HG02943 (cell line): ENCODE measurements around the gene LRRTM4.

ENCODE experiments used
- ATAC-seq: cut with Tn5 transposase; IDR thresholded peaks from one replicate; pipeline ENCODE4 v1.9.1; 2021; ENCODE audit warnings: mild to moderate bottlenecking, low read depth, moderate library complexity; ENCODE audit not compliant: unreplicated experiment

The LRRTM4 gene

GRCh38 chr2:76932550-76932949, 589.6 kb downstream of the LRRTM4 start:
- ATAC-seq: no peak

DNA sequence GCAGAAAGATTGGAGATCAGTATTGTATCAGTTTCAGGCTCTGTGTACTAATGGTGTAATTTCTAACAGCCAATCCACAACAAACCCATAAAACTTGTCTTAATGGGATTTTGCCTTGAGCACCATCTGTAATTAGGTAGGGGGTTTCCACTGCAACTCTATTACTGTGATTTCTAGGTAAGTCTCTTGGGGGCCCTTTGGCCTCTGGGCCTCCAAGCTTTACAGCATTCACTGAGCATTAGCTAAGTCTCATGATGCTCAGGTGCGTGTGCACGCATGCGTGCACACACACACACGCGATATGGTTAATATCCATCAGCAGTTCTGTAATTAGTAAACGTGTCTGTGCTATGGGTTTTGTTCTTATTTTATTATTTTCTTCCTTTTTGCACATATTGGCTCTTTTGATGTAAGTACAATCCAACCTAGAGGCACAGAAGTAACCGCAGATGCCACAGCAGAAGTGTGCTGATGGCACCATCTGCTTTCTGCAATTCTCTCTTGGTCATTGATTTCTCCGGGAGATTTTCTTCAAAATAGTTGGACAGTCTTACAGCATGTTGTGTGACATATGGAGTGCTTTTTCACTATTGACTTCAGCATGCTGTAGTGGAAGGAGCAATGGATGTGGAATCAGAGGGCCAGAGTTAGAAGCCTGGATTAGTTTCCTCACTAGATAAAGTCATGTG, 592.0 kb downstream of the LRRTM4 start:
- ATAC-seq: no peak

- no peak for ATAC-seq
These were observed 594.1 kb downstream of the LRRTM4 start for GRCh38 chr2:76928026-76928425.

DNA sequence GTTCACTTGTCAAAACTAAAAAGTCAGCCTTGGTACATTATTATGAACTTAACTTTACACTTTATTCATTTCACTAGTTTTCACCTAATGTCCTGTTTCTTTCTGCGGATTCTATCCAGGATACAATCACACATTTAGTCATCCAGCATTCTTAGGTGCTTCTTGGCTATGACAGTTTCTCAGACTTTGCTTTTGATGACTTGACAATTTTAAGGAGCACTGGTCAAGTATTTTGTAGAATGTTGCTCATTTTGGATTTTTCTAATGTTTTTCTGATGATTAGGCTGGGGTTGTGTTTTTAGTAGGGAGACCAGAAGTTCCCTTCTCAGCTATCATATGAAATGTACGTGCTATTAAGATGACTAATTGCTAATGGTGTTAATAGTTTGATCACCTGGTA, 601.2 kb downstream of the LRRTM4 start:
- ATAC-seq: no peak

DNA sequence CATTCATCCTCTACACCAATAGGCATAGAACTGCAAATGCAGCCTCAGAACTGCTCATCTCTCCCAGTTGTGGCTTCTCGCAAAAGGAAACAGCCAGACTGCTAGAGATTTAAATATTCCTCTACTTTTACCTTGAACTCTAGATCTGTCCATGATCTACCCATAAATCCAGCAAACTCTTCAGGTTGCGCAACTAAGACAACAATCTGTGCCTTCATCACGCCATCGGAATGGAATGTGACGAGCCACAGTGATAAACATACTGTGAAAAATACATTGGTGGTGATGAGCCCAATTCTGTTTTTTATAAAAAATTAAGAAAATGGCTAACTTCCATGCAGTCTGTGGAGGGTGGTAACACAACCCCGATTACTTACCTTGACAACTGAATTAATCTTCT, 626.7 kb downstream of the LRRTM4 start:
- no peak for ATAC-seq

DNA sequence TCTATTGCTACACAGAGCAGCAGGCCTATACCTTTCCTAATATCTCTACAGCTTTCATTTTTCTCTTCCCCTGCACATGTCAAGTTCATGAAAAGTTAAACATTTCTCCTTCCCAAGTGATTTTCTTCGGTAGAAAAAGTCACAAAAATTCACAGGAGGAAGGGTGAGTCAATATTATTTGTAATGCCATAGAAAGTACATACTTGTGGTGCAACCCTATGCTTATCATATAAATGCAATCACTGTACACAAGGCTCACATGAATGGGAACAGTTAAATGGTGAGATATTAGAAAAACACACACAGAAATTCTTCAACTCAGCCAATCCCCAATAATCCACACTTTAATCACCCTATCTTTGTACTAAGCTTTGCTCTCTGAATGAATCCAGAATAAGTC, 651.6 kb downstream of the LRRTM4 start:
- no peak for ATAC-seq

DNA sequence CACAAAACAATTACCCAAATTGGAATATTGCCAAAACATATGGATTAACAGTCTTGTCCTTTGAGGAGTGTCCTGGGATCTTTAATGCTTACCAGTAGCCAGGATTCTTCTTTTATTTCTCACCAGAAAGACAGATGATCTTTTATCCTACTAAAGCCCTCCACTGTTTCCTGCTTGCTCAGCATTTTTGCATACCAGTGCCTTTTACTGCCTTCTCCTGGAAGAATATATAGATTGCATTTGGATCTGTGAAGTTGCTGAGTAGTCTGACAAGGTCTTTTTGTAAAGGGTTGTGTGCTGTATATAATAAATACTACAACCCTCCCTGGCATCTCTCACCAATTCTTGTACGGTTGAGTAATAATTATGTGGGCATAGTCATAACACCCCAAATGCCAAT, 652.2 kb downstream of the LRRTM4 start:
- no peak for ATAC-seq

DNA sequence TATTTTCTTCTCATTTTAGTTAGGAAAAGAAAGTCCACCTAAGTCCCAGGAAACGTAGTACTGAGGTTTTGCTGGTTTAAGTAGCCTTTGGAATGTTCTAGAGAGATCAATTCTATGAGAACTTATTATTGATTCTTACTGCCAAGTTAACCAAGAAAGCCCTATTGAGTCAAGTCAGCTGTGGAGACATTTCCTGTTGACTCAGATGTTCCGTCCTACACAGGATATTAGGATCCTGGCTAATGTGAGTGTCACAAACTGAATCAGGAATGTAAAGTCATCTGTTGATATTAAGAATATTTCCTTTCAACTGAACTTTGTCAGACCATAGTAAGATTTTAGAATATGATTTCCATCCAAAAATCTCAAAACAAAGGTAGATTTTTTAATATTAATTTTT, 654.3 kb downstream of the LRRTM4 start:
- no peak for ATAC-seq

DNA sequence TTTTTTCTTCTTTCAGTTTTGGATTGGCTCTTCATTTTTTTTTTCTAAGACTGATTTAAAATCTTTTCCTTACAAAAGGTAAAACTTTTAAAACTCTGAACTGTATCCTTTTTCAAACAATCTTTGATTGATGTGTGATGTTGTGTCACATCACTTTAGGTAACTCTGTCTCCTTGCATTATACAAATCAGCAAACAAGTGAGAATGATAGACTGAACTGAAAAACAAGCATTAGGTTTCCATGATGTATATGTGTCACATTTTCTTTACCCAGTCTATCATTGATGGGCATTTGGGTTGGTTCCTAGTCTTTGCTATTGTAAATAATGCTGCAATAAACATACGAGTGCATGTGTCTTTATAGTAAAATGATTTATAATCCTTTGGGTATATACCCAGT, 655.7 kb downstream of the LRRTM4 start:
- ATAC-seq: no peak

GRCh38 chr2:76862901-76863300, 659.3 kb downstream of the LRRTM4 start:
- ATAC-seq: no peak

- ATAC-seq: no peak
These were observed 660.5 kb downstream of the LRRTM4 start for GRCh38 chr2:76861708-76862107.

DNA sequence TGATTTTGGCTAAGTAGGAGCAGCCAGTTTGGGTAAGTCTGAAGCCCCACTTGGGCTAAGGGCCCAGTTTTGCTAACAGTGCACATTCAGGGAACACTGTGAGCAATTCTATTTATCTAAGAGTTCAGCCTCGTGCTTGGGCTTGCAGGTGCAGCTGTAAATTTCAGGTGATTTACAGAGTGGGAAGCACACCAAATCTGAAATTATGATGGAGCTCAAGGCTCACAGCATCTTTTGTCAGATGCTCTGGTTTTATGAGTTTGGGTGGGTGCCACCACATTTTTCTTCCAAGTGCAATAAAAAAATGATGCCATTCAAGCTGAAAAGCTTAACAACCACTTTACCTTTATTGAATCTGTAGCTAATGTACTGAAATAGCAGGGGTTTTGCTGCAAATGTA, 671.2 kb downstream of the LRRTM4 start:
- ATAC-seq: no peak

GRCh38 chr2:76849086-76849485, 673.1 kb downstream of the LRRTM4 start:
- no peak for ATAC-seq

GRCh38 chr2:76839826-76840225, 682.4 kb downstream of the LRRTM4 start:
- ATAC-seq: no peak

DNA sequence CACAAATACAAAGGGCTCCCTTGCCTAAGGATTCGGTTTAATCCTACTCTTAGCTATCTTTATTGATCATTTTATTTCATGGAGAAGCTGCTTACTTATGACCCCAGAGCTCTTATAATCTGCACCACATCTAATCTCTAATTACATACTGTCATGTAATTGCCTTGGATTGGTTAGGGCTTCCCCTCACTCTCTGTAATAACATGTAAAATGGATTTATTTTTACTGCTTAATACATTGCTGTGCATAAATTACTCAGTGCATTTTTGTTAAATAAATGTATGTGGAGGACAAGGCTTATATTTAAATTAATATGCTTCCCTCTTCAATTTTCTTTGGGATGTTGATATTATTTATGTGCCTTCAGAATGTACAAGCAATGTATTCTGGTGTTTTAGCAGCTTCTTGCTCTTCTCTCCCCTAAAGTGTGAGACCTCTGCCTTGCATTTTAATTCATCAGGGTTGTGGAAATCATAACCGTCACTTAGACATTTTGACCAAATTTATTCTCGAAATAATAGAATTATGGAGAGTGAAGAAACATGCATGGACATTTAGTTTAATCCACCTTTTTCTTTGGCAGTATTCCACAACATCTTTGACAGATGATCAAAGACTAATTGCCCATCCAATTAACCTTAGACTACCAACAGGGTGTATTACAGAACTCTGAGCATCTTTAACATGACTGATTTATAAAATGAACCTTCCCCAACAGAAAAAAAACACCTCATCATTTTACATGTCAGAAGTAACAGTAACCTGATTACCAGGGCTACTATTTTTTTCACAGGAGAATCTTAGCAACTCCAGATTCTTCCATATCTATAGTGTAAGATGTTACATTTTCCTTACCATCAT, 692.6 kb downstream of the LRRTM4 start:
- no peak for ATAC-seq

DNA sequence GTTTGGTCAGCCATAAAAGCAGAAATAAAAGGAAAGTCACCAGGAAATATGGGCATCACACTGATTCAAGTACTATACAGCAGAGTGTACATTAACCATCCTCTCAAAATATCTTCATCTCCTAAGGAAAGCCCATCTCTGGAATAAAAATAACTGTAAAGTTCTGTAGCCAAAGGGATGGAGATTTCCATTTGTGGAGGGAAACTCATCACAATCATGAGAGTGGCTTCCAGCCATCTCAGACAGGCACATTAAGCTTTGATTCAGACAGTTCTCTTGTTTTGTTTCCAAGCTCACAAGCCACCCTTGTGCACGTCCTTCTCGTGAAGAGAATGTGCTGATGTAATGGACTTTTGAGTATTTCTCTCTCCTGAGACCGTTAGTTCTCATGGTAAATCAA, 695.5 kb downstream of the LRRTM4 start:
- ATAC-seq: no peak

GRCh38 chr2:76825140-76825970, 696.8 kb downstream of the LRRTM4 start:
- no peak for ATAC-seq

- ATAC-seq: no peak
These were observed 700.4 kb downstream of the LRRTM4 start for GRCh38 chr2:76821731-76822130.

GRCh38 chr2:76813084-76813483, 709.1 kb downstream of the LRRTM4 start:
- ATAC-seq: no peak

DNA sequence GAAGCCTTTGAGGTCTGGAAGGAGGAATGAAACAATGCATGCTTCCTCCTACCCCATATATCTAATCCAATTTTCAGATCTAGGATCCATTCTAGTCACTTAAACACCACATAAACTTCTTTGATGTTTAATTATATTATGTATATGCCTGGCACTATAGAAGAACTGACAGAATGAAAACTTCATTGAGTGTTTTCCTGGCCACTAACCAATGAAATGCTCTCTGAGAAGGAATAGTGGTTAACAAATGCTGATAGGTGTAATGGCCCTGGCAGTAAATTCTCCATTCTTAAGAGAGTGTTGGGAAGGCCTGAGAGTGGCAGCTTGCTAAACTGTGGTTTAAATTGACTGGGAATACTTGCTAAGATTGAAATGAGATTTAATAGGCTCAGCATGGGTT, 710.0 kb downstream of the LRRTM4 start:
- no peak for ATAC-seq

- ATAC-seq: no peak
These were observed 713.0 kb downstream of the LRRTM4 start for GRCh38 chr2:76809136-76809535.
